GM19397 (cell line): Measurements from ENCODE around the gene CAPN3.

ENCODE experiments used
- ATAC-seq: cut with Tn5 transposase; IDR thresholded peaks from one replicate; pipeline ENCODE4 v1.9.1; 2021; ENCODE audit warnings: mild to moderate bottlenecking, moderate library complexity; ENCODE audit not compliant: unreplicated experiment

The CAPN3 gene

GRCh38 chr15:42392309-42393024, 33.2 kb downstream of the CAPN3 start:
- ATAC-seq, result no peak

GRCh38 chr15:42394106-42394505, 34.8 kb downstream of the CAPN3 start:
- ATAC-seq, result no peak

GRCh38 chr15:42395838-42396237, 36.5 kb downstream of the CAPN3 start:
- no peak for ATAC-seq

GRCh38 chr15:42401544-42402454, 42.5 kb downstream of the CAPN3 start:
- ATAC-seq, result no peak

- ATAC-seq, result no peak
Observed at GRCh38 chr15:42402455-42403205, 43.3 kb downstream of the CAPN3 start.

- ATAC-seq, result no peak
Observed at GRCh38 chr15:42403389-42403788, 44.1 kb downstream of the CAPN3 start.

- no peak for ATAC-seq
Observed at GRCh38 chr15:42404461-42405235, 45.3 kb downstream of the CAPN3 start.

- no peak for ATAC-seq
Observed at GRCh38 chr15:42405863-42406482, 46.7 kb downstream of the CAPN3 start.

- no peak for ATAC-seq
Observed at GRCh38 chr15:42408178-42408577, 48.9 kb downstream of the CAPN3 start.

- no peak for ATAC-seq
Observed at GRCh38 chr15:42409011-42409410, 49.7 kb downstream of the CAPN3 start.

- ATAC-seq, result no peak
Observed at GRCh38 chr15:42411884-42412283, 52.6 kb downstream of the CAPN3 start.

- no peak for ATAC-seq
Observed at GRCh38 chr15:42413920-42414319, 54.6 kb downstream of the CAPN3 start.

- no peak for ATAC-seq
Observed at GRCh38 chr15:42419369-42419768, 60.1 kb downstream of the CAPN3 start.

- ATAC-seq, result no peak
Observed at GRCh38 chr15:42421376-42421775, 62.1 kb downstream of the CAPN3 start.

GRCh38 chr15:42427429-42428223, 68.3 kb downstream of the CAPN3 start:
- no peak for ATAC-seq

GRCh38 chr15:42444415-42445063, 85.2 kb downstream of the CAPN3 start:
- ATAC-seq, result no peak

- ATAC-seq, result no peak
Observed at GRCh38 chr15:42445551-42445950, 86.2 kb downstream of the CAPN3 start.

GRCh38 chr15:42447599-42447998, 88.3 kb downstream of the CAPN3 start:
- ATAC-seq, result no peak

GRCh38 chr15:42448281-42448680, 89.0 kb downstream of the CAPN3 start:
- no peak for ATAC-seq
